HepG2 (cell line): ENCODE measurements around the gene TASOR2. TPM values are rescaled to one million over a fixed set of nuclear protein-coding genes. Genes with fewer than 3 reads are reported as not detected.

Experiments used
- DMAP1 ChIP-seq: IDR thresholded peaks from 2 replicates; pipeline ENCODE4 v1.6.1; 2016
- KAT7 ChIP-seq: IDR thresholded peaks from 2 replicates; pipeline ENCODE4 v1.6.1; 2018; ENCODE audit warnings: borderline replicate concordance, missing compliant biosample characterization
- NFE2 ChIP-seq: sonication (generic); formaldehyde crosslinking; IDR thresholded peaks from 2 replicates; pipeline ENCODE4 v1.4.0; 2020; ENCODE audit warnings: missing genetic modification reagents
- NFRKB ChIP-seq: fragments of 450-650 bp; IDR thresholded peaks from 2 replicates; pipeline ENCODE4 v1.6.1; 2017
- RXRA ChIP-seq: sonication (generic); formaldehyde crosslinking; IDR thresholded peaks from 2 replicates; pipeline ENCODE4 v1.5.1; 2020; ENCODE audit warnings: missing genetic modification reagents
- SP1 ChIP-seq, 2 experiments: fragments of 450-650 bp in 1 of 2; sonication (generic) in 1 of 2; formaldehyde crosslinking in 1 of 2; IDR thresholded peaks; 2 replicates each; pipeline versions ENCODE4 v1.4.0 to v1.6.1; 2016 to 2020; ENCODE audit warnings: missing genetic modification reagents in 1 of 2
- SP2 ChIP-seq: sonication (generic); formaldehyde crosslinking; IDR thresholded peaks from 2 replicates; pipeline ENCODE4 v1.5.1; 2020; ENCODE audit warnings: mild to moderate bottlenecking, missing genetic modification reagents
- SP4 ChIP-seq: sonication (generic); formaldehyde crosslinking; IDR thresholded peaks from 2 replicates; pipeline ENCODE4 v1.8.1; 2023; ENCODE audit warnings: mild to moderate bottlenecking, missing genetic modification reagents
- ZNF124 ChIP-seq: sonication (generic); formaldehyde crosslinking; IDR thresholded peaks from 2 replicates; pipeline ENCODE4 v1.4.0; 2020; ENCODE audit warnings: missing genetic modification reagents
- ZNF205 ChIP-seq: IDR thresholded peaks from 2 replicates; pipeline ENCODE4 v1.6.1; 2018; ENCODE audit warnings: missing biosample characterization, missing genetic modification reagents
- ZNF441 ChIP-seq: sonication (generic); formaldehyde crosslinking; IDR thresholded peaks from 2 replicates; pipeline ENCODE4 v1.7.0; 2021; ENCODE audit warnings: missing genetic modification reagents, borderline replicate concordance
- polyA plus RNA-seq, 8 experiments: library from polyadenylated mRNA; depleted of rRNA in 3 of 8; stranded (reverse) in 7 of 8; unstranded in 1 of 8; fragments of >200 nt; fragmentation: Illumina TruSeq in 4 of 8; extraction: Trizol in 4 of 8; gene quantifications; 2 replicates each; pipeline versions ENCODE4 v1.2.1 to v1.2.3, GENCODE V29; 2011 to 2016; ENCODE audit warnings: low read depth in 4 of 8, missing spikeins in 1 of 8, mixed read lengths in 1 of 8; ENCODE audit not compliant: insufficient read depth in 1 of 8
- total RNA-seq, 5 experiments: library from RNA; depleted of rRNA; stranded (reverse); fragments of >200 nt; fragmentation: Illumina TruSeq; extraction: Trizol; gene quantifications; 2 replicates each; pipeline ENCODE4 v1.2.3, GENCODE V29; 2016; ENCODE audit warnings: low read depth in 1 of 5
- TF ChIP-seq, protein P1 (sequence below): sonication (generic); formaldehyde crosslinking; IDR thresholded peaks from 2 replicates; pipeline ENCODE4; 2020; ENCODE audit warnings: missing genetic modification reagents, mild to moderate bottlenecking, borderline replicate concordance
- TF ChIP-seq, protein P2 (sequence below): sonication (generic); formaldehyde crosslinking; IDR thresholded peaks from 2 replicates; pipeline ENCODE4 v1.4.0; 2020; ENCODE audit warnings: mild to moderate bottlenecking, missing genetic modification reagents
- TF ChIP-seq, protein P3 (sequence below): sonication (generic); formaldehyde crosslinking; IDR thresholded peaks from 2 replicates; pipeline ENCODE4 v1.5.0; 2020; ENCODE audit warnings: missing genetic modification reagents
- TF ChIP-seq, protein P4 (sequence below): sonication (generic); formaldehyde crosslinking; IDR thresholded peaks from 2 replicates; pipeline ENCODE4 v1.4.0; 2020; ENCODE audit warnings: missing genetic modification reagents

Gene TASOR2
- total and polyA plus RNA-seq, 2 of the 13 experiments (the other 11 are each of a cell fraction or from before 2014, with no cell fraction given), result 24.2 to 55.3 TPM

DNA sequence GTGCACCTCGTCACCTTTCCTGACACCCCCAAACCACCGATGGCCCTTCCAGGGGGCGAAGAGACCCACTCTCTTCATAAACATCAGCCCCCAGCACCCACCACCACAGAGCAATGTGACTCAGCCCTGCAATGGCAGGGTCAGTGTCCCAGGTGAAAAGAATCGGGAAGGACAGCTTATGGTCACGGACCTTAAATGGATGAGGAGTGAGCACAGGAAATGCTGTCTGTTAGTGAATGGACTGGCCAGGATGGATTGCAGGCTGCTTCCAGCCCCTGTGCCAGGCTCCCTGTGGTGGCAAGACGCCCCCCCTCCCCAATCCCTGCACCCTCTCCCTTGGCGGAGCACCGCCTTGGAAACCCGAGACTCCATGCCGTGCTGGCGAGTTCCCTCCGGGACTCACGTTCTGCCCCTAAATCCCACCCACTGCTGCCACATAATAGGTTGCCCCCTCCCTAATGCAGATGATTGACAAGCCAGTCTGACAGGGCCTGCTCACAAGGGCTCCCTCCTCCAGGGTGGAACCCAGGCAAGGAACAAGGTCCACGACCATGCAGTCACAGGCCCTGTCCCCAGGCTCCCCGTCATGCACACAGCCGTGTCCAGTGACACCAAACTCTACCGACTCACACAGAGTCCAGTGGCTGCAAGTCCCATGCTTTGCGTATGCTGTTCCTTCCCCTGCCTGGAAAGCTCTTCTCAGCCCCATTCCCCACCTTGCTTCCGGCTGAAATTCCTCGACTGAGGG is 25.6 kb upstream of the TASOR2 start (continued):
- peak; percentile 85 for TF ChIP-seq SP2
- peak; percentile 53; the same call in 1 of the 2 replicates for TF ChIP-seq ZNF441 (CRISPR knock-in tag)
- TF ChIP-seq, protein P1, sequence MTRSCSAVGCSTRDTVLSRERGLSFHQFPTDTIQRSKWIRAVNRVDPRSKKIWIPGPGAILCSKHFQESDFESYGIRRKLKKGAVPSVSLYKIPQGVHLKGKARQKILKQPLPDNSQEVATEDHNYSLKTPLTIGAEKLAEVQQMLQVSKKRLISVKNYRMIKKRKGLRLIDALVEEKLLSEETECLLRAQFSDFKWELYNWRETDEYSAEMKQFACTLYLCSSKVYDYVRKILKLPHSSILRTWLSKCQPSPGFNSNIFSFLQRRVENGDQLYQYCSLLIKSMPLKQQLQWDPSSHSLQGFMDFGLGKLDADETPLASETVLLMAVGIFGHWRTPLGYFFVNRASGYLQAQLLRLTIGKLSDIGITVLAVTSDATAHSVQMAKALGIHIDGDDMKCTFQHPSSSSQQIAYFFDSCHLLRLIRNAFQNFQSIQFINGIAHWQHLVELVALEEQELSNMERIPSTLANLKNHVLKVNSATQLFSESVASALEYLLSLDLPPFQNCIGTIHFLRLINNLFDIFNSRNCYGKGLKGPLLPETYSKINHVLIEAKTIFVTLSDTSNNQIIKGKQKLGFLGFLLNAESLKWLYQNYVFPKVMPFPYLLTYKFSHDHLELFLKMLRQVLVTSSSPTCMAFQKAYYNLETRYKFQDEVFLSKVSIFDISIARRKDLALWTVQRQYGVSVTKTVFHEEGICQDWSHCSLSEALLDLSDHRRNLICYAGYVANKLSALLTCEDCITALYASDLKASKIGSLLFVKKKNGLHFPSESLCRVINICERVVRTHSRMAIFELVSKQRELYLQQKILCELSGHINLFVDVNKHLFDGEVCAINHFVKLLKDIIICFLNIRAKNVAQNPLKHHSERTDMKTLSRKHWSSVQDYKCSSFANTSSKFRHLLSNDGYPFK (CRISPR knock-in tag), result no peak
- TF ChIP-seq, protein P2, sequence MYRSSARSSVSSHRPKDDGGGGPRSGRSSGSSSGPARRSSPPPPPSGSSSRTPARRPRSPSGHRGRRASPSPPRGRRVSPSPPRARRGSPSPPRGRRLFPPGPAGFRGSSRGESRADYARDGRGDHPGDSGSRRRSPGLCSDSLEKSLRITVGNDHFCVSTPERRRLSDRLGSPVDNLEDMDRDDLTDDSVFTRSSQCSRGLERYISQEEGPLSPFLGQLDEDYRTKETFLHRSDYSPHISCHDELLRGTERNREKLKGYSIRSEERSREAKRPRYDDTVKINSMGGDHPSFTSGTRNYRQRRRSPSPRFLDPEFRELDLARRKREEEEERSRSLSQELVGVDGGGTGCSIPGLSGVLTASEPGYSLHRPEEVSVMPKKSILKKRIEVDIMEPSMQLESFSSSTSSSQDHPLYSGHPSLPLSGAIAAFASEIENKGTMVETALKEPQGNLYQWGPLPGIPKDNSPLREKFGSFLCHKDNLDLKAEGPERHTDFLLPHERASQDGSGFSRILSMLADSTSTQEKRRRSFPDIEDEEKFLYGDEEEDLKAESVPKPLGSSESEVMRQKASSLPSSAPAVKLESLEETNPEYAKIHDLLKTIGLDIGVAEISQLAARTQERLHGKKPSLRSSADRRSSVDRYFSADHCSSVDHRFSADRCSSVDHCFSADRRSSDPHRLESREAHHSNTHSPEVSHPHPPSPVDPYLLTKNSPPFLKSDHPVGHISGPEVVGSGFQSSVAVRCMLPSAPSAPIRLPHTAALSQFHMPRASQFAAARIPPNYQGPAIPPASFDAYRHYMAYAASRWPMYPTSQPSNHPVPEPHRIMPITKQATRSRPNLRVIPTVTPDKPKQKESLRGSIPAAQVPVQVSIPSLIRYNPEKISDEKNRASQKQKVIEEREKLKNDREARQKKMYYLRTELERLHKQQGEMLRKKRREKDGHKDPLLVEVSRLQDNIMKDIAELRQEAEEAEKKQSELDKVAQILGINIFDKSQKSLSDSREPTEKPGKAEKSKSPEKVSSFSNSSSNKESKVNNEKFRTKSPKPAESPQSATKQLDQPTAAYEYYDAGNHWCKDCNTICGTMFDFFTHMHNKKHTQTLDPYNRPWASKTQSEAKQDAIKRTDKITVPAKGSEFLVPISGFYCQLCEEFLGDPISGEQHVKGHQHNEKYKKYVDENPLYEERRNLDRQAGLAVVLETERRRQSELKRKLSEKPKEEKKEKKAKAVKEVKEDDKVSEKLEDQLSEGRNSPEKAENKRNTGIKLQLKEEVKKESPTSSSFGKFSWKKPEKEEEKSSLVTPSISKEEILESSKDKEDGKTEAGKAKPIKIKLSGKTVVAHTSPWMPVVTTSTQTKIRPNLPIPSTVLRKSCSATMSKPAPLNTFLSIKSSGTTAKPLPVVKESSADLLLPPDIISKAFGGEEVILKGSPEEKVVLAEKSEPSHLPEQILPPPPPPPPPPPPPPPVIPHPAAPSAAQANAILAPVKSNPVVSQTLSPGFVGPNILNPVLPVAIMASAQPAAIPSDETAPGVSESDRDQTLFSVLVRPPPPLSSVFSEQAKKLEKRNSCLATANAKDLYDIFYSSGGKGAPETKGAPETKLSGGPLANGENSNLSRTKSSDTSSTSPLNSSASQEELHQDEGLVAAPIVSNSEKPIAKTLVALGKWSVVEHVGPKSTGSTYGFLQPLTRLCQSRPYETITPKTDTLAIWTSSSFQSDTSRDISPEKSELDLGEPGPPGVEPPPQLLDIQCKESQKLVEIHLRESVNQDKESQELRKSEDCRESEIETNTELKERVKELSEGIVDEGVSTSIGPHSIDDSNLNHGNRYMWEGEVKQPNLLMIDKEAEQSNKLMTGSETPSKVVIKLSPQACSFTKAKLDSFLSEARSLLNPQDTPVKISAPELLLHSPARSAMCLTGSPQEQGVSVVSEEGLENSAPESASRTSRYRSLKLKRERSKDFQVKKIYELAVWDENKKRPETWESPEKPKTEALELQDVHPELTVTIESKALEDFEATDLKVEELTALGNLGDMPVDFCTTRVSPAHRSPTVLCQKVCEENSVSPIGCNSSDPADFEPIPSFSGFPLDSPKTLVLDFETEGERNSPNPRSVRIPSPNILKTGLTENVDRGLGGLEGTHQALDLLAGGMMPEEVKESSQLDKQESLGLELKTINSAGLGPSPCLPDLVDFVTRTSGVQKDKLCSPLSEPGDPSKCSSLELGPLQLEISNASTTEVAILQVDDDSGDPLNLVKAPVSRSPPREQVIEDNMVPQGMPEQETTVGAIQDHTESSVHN (CRISPR knock-in tag), result no peak
- no peak for TF ChIP-seq ZNF124 (CRISPR knock-in tag)
- TF ChIP-seq ZNF205, result peak; percentile 12; the same call in 1 of the 2 replicates
- TF ChIP-seq RXRA (CRISPR knock-in tag), result peak; percentile 18; the same call in 1 of the 2 replicates
- TF ChIP-seq, protein P3, sequence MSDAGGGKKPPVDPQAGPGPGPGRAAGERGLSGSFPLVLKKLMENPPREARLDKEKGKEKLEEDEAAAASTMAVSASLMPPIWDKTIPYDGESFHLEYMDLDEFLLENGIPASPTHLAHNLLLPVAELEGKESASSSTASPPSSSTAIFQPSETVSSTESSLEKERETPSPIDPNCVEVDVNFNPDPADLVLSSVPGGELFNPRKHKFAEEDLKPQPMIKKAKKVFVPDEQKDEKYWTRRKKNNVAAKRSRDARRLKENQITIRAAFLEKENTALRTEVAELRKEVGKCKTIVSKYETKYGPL (CRISPR knock-in tag), result no peak
- TF ChIP-seq SP1 (IDR thresholded peaks at IDR 0.05), result no peak
- 0 out of 2 replicates have a peak, but pooled peaks have one; percentile 58 for TF ChIP-seq SP1 (CRISPR knock-in tag; IDR thresholded peaks at IDR 0.05)
- no peak for TF ChIP-seq NFRKB
- TF ChIP-seq, protein P4, sequence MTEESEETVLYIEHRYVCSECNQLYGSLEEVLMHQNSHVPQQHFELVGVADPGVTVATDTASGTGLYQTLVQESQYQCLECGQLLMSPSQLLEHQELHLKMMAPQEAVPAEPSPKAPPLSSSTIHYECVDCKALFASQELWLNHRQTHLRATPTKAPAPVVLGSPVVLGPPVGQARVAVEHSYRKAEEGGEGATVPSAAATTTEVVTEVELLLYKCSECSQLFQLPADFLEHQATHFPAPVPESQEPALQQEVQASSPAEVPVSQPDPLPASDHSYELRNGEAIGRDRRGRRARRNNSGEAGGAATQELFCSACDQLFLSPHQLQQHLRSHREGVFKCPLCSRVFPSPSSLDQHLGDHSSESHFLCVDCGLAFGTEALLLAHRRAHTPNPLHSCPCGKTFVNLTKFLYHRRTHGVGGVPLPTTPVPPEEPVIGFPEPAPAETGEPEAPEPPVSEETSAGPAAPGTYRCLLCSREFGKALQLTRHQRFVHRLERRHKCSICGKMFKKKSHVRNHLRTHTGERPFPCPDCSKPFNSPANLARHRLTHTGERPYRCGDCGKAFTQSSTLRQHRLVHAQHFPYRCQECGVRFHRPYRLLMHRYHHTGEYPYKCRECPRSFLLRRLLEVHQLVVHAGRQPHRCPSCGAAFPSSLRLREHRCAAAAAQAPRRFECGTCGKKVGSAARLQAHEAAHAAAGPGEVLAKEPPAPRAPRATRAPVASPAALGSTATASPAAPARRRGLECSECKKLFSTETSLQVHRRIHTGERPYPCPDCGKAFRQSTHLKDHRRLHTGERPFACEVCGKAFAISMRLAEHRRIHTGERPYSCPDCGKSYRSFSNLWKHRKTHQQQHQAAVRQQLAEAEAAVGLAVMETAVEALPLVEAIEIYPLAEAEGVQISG (CRISPR knock-in tag), result peak; percentile 37
- TF ChIP-seq SP4, result peak; percentile 80
- no peak for TF ChIP-seq KAT7 (CRISPR knock-in tag)
- peak; percentile 71; the same call in 1 of the 2 replicates for TF ChIP-seq DMAP1 (CRISPR knock-in tag)
- no peak for TF ChIP-seq NFE2 (CRISPR knock-in tag)
